Stimulated activated CD8-positive, alpha-beta memory T cell treated with anti-CD3 and anti-CD28 coated beads, Interleukin-4, amount 100 ng/mL, for 4 hours (primary cell): ENCODE data around the gene SBF1.
"Not testable (repeated sequence)": the region's sequence is repeated elsewhere in the genome, so short reads cannot be mapped to it uniquely, and the experiment has no call there.

Experiments
- DNase-seq, 2 donors: peaks; one replicate each; pipeline ENCODE4 v3.0.0-alpha.2; 2020; ENCODE audit warnings: low read depth in 2 of 2, low spot score in 1 of 2

Gene SBF1

DNA sequence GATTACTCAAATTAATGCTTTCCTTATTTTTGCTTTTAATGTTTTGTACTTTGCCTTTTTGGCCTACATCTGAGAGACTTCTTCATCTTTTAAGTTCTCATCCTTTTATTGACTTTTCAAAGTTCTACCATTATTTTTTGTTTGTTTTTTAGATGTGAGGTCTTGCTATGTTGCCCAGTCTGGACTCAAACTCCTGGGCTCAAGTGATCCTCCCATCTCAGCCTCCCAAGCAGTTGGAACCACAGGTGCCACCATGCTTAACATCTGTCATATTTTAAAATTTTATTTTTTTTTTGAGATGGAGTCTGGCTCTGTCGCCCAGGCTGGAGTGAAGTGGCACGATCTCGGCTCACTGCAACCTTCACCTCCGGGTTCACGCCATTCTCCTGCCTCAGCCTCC is 73.9 kb downstream of the SBF1 start:
- DNase-seq, result no peak

DNA sequence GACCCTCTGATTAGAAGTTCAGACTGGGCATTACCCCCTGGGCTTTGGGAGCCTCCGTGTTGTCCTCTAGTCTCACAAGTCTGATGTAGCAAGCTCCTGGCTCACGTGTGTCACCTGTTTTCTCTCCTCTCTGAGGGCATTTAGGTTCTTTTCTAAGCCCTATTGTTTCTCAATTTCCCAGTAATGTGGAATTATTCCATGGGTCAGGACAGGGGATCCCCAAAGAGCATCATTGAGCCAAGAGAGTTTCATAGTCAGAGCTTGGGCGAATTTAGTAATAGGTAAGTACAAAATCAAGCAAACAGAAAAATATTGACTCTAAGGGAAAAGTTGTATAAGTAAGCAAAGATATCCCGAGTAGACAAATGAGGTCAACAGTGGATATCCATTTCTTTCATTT is 74.4 kb downstream of the SBF1 start:
- no peak for DNase-seq

DNA sequence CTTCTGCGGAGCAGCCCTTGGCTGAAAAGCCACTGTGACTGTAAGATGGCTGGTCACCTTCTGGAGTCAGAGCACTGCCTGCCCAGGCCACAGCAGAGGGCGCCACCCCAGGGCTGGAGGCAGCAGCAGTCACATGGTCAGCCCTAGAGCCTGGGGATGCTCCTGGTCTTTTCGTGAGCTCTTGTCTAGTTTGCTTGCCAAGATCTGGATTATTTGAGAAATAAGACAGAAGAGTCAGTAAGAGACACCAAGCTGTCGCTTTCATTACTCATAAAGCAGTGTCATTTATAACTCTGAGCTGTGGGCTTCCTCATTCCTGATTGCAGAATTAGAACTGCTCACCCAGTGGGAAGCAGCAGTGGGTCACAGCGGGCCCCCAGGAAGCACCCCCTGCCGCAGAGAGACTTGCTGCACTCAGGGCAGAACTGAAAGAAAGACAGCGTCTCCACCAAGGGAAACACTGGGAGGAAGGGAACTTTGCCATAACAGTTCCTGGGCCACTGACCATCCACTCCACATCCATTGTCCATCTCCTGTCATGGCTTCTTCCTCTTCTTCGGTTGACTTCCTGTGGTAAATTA is 75.0 kb downstream of the SBF1 start:
- DNase-seq, result no peak

DNA sequence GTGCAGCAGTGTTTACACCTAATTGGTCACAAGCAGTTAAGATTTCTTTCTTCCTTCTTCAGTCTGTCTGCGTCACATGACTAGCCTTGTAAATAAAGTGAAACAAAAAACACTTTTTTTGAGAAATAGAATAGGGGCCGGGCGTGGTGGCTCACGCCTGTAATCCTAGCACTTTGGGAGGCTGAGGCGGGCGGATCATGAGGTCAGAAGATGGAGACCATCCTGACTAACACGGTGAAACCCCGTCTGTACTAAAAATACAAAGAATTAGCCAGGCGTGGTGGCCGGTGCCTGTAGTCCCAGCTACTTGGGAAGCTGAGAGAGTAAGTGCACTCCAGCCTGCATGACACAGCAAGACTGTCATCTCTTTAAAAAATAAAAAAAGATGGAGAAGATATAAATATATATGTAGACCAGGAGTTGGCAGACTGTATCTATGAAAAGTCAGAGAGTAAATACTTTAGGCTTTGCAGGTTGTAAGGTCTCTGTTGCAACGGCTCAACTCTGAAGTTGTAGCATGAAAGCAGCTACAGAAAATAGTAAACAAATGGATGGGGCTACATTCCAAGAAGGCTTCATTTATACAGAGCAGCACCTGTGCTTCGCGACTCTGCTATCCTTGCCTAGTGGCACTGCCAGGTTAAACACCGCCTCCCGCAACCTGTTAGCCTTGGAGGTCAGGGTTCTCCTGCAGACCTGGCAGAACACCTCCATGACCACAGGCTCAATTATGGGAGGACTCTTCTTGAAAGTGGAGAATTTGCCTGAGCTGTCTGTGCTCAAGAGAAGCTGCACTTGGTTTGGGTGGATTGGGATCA is 75.8 kb downstream of the SBF1 start:
- DNase-seq, result no peak

DNA sequence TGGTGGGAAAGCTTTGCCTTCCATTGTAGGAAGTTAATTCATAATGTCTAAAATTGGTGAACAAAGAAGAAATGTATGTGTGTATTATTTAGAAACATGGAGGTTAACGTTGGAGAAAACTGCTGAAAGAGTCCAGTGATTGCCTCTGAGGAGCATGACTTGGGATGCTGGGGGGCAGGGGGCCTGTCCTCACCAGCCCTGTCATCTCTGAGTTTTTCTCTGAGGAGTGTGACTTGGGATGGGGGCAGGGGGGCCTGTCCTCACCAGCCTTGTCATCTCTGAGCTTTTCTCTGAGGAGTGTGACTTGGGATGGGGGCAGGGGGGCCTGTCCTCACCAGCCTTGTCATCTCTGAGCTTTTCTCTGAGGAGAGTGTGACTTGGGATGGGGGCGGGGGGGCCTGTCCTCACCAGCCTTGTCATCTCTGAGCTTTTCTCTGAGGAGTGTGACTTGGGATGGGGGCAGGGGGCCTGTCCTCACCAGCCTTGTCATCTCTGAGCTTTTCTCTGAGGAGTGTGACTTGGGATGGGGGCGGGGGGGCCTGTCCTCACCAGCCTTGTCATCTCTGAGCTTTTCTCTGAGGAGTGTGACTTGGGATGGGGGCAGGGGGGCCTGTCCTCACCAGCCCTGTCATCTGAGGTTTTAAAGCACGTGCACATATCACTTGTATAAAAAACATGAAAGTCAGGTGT is 77.3 kb downstream of the SBF1 start:
- not testable (repeated sequence) for DNase-seq

DNA sequence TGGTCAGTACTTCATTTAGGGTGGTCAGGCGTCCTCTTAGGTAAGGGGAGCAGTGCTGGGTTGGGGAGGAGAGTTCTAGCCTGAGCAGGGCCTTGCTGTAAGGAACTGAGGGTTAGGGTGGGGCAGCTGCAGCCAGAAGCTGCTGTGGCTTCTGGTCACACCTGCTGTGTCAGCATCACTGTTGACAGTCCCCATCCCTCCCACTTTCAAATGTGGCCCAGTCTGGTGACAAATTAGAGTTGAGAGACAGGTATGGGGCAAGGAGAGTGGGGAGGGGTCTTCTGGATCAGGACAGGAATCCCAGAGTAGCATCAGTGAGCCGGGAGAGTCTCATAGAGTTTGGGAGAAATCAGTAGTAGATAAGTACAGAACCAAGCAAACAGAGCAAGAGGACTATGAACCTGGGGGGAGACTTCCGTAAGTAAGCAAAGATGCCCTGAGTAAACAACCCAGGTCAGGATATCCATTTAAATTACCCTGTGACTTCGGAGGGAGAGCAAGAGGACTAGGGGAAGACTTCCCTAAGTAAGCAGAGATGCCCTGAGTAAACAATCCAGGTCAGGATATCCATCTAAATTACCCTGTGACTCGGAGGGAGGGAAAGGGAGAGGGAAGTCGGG is 78.0 kb downstream of the SBF1 start:
- DNase-seq, result no peak
